HG03521 (cell line): ENCODE results near the gene LECT2.

Experiments used
- ATAC-seq: cut with Tn5 transposase; IDR thresholded peaks from one replicate; pipeline ENCODE4 v1.9.1; 2021; ENCODE audit warnings: mild to moderate bottlenecking, moderate library complexity; ENCODE audit not compliant: unreplicated experiment

Gene LECT2

GRCh38 chr5:135954899-135955298, at the start of gene LECT2:
LECT2 (minus strand) TSS chr5:135954983; CDS start chr5:135954833, 150 bp downstream.
- ATAC-seq = no peak

GRCh38 chr5:136004436-136004835, 49.7 kb upstream of the LECT2 start:
- no peak for ATAC-seq

DNA sequence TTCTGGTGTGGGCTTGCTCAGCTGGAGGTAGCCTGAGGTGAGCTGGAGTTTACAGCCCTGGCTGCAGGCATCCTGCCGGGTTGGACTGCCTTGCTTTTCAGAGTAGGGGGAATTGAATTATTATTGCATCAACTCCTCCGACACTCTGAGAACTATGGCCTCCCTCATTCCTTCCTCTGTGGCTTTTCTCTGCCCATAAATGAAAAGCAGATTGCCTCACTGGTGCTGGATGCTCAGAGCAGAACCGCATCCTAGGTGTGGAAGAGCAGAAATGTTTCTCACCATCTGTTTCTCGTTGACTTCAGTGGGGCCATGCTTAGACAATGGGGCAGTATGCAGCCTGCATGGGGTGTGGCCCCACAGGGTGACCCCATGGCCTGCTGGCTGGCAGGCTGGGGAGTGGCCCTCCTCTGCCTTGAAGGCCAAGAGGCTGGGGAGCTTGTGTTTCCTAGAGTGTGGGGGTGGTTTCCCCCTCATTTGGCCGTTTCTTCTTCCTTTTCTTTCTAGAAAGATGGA, 46.7 kb upstream of the LECT2 start:
- ATAC-seq = no peak

DNA sequence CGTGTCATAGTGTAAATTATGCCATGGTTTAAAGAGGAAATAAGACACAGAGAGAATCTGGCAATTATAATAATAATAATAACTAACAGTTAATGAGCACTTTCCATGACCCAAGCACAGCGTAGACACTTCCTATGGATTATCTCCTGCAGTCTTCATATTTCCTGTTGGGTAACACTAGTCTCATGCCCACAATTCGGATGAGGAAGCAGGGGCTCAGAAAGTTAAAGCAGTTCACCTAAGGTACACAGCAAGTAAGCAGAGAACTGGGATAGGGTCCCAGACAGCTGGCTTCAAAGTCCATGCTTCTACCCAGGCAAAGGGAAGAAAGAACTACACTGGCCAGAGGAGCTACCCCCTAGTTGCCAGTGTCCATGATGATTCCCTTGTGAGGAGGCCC, 46.1 kb upstream of the LECT2 start:
- ATAC-seq = no peak

GRCh38 chr5:136000147-136000546, 45.4 kb upstream of the LECT2 start:
- ATAC-seq = no peak

- ATAC-seq = no peak
These were observed 44.8 kb upstream of the LECT2 start for GRCh38 chr5:135999406-136000139.

- no peak for ATAC-seq
These were observed 44.1 kb upstream of the LECT2 start for GRCh38 chr5:135998889-135999288.

GRCh38 chr5:135997673-135998335, 43.0 kb upstream of the LECT2 start:
- no peak for ATAC-seq

DNA sequence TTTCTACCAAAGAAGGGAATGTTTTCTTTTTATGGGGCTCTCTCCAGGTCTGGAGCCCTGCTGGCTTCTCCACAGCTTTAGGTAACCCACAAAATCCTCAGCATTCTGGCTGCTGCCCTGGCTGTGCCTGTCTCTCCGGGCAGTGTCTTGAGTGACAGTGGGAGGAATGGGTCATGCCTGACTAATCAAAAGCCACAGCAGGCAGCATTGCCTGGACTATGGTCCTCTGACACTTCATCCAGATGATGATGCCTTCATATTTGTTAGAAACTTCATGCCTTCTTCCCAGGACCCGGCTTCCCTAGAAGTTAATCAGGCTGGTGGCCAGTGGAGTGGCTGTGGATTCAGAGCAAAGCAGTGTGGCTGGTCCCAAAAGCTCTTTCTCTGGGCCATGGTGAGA, 41.8 kb upstream of the LECT2 start:
- ATAC-seq = no peak

GRCh38 chr5:135995976-135996375, 41.2 kb upstream of the LECT2 start:
- no peak for ATAC-seq

DNA sequence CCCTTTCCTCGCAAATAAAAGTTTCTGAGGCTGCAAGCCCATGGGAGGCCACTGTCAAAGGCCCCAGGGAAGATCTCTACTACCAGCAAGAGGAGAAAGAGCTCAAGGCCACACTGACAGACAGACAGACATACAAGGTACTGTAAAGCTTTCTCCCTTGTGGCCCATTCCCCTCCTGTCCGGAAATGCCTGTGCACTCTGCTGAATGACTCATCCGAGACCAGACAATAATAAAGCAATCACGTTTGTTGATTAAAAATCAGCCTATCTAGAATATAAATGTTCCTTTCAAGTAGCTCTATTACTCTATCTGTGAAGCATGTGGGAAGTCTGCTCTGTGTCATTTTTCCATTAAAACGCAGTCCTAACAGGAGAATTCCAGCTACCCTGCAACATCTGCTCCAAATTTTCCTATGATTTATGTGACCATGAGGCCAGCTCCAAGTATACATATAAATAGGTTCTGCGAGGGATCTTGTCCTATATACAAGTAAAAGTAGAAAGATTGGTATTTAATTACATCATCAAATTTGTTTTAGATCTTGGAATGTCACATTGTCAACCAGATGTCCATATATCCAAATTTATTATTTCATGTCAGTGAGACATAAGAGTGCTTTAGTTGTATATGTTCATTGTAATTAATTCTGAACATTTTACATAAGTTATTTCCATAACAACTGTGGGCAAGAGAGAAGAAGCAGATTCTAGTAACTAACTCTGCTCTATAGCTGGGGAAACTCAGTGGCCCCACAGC, 39.3 kb upstream of the LECT2 start:
- no peak for ATAC-seq

DNA sequence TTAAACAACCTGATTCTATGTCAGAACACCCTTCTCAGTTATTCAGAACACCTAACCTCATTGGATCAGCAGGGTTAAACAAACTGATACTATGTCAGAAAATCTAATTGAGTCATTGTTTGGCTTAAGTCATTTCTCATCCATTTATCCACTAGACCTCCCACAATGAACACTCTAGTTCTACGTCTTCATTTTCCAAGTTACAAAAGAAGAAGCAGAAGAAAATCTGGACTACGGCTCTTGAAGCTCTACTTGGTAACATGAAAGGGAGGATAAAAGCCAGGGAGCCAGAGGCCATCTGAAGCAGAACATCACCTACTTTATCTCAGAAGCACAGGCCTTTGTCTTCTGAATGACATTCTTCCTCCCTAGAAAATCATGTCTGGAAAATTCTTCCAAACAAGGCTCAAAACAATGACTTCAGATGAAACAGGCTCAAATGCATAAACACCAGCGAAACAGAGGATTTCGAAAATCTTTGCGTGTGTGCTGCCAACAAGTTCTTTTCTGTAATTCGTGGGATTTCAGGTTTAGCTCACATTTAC, 38.6 kb upstream of the LECT2 start:
- ATAC-seq = no peak

GRCh38 chr5:135991429-135991828, 36.6 kb upstream of the LECT2 start:
- no peak for ATAC-seq

GRCh38 chr5:135990528-135991255, 35.9 kb upstream of the LECT2 start:
- no peak for ATAC-seq

- ATAC-seq = no peak
These were observed 34.9 kb upstream of the LECT2 start for GRCh38 chr5:135989686-135990085.

GRCh38 chr5:135988546-135988945, 33.8 kb upstream of the LECT2 start:
- ATAC-seq = no peak

GRCh38 chr5:135986891-135987401, 32.2 kb upstream of the LECT2 start:
- no peak for ATAC-seq

DNA sequence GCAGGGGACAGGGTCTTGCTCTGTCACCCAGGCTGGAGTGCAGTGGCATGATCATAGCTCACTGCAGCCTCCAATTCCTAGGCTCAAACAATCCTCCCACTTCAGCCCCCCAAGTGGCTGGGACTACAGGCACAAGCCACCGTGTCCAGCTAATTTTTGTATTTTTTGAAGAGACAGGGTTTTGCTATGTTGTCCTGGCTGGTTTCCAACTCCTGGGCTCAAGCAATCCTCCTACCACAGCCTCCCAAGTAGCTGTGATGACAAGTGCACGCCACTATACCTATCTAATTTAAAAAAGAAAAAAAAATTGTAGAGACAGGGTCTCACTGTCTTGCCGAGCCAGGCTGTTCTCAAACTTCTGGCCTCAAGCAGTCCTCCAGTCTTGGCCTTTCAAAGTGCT, 31.6 kb upstream of the LECT2 start:
- ATAC-seq = no peak

GRCh38 chr5:135985951-135986350, 31.2 kb upstream of the LECT2 start:
- ATAC-seq = no peak

DNA sequence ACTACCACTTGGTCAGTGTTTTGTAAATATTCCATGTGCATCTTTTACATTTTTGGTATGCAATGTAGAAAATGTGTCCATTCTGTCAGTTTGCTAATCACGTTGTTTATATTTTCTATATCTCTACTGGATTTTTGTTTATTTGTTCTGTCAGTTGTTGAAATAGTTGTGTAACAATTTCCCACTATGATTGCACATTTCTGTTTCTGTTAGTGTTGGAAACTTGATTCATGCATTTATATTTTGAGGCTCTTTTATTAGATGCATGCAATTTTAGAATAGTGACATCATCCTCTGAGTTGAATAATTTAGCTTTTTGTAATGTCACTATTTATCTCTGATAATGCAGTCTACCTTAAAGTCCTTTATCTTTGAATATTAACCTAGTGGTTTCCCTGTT, 25.8 kb upstream of the LECT2 start:
- no peak for ATAC-seq
